Glutamatergic neuron (in vitro differentiated cells): ENCODE data around the gene KLHL4. TPM values are rescaled to one million over a fixed set of nuclear protein-coding genes. Genes with fewer than 3 reads are reported as not detected.

ENCODE experiments used
- DNase-seq: peaks from one replicate; pipeline ENCODE4 v3.0.0; 2022
- H3K27ac Mint-ChIP-seq: one replicate; pipeline ENCODE4 v1.8.0; 2020; ENCODE audit warnings: mild to moderate bottlenecking, mixed read lengths, inconsistent platforms; ENCODE audit not compliant: unreplicated experiment
- H3K27me3 Mint-ChIP-seq: one replicate; pipeline ENCODE4 v1.8.0; 2020; ENCODE audit warnings: mild to moderate bottlenecking, moderate library complexity, mixed read lengths, inconsistent platforms; ENCODE audit not compliant: unreplicated experiment
- H3K36me3 Mint-ChIP-seq: one replicate; pipeline ENCODE4 v1.8.0; 2020; ENCODE audit warnings: mild to moderate bottlenecking, mixed read lengths, inconsistent platforms; ENCODE audit not compliant: unreplicated experiment
- H3K4me1 Mint-ChIP-seq: one replicate; pipeline ENCODE4 v1.8.0; 2020; ENCODE audit warnings: mild to moderate bottlenecking, low read depth, mixed read lengths, inconsistent platforms; ENCODE audit not compliant: unreplicated experiment
- H3K4me3 Mint-ChIP-seq: one replicate; pipeline ENCODE4 v1.8.0; 2020; ENCODE audit warnings: mild to moderate bottlenecking, mixed read lengths, inconsistent platforms; ENCODE audit not compliant: unreplicated experiment
- H3K9me3 Mint-ChIP-seq: one replicate; pipeline ENCODE4 v1.8.0; 2020; ENCODE audit warnings: mild to moderate bottlenecking, moderate library complexity, mixed read lengths, inconsistent platforms; ENCODE audit not compliant: unreplicated experiment
- CTCF ChIP-seq: fragments of 200-600 bp; sonication (generic); IDR thresholded peaks from one replicate; pipeline ENCODE4 v1.5.0; 2021; ENCODE audit not compliant: partially characterized antibody, unreplicated experiment
- total RNA-seq: library from RNA; stranded (reverse); fragmentation: NEBNext Ultra II Directional; extraction: Animal tissue kit (Norgen Biotek cat#: 25700); gene quantifications from one replicate; pipeline ENCODE4 v1.2.1, GENCODE V29; 2021; ENCODE audit not compliant: unreplicated experiment

Gene KLHL4
- total RNA-seq, 1 donor from 2014 or later: 39.9 TPM

- DNase-seq: no peak
- H3K9me3 Mint-ChIP-seq: no peaks in the 10 kb centered on the region
- H3K36me3 Mint-ChIP-seq: no peaks in the 10 kb centered on the region
- peaks cover 6% of the 10 kb centered on the region for H3K4me1 Mint-ChIP-seq
- peaks cover 2% of the 10 kb centered on the region for H3K27me3 Mint-ChIP-seq
- H3K27ac Mint-ChIP-seq: no peak overlapping the region
- no peak overlapping the region for H3K4me3 Mint-ChIP-seq
- TF ChIP-seq CTCF: no peak
These were observed 64.9 kb downstream of the KLHL4 start for GRCh38 chrX:87582453-87582852.

DNA sequence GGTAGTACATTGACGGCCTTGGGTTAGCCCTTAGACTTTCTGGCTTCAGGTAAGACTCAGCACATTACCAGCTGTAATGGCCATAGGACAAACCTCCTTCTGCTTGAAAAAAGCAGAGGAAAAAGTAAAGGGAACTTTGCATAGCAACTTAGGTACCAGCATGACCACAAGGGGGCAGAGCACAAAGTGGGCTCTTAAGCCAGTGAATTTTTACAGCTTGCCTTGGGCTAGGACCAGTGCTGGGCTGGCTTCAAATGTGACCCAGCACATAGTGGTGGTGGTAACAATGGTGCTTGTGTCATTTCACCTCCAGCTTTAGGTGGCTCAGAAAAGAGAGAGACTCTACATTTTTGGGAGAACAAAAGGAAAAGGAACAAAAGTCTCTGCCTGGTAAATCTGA lies 66.1 kb downstream of the KLHL4 start:
- no peak overlapping the region for H3K4me3 Mint-ChIP-seq
- TF ChIP-seq CTCF: peak; percentile 58
- no peaks in the 10 kb centered on the region for H3K36me3 Mint-ChIP-seq
- H3K4me1 Mint-ChIP-seq: peaks cover 3% of the 10 kb centered on the region
- peaks cover 4% of the 10 kb centered on the region for H3K27me3 Mint-ChIP-seq
- H3K27ac Mint-ChIP-seq: no peak overlapping the region
- DNase-seq: peak; percentile 15
- no peaks in the 10 kb centered on the region for H3K9me3 Mint-ChIP-seq

- no peaks in the 10 kb centered on the region for H3K9me3 Mint-ChIP-seq
- DNase-seq: no peak
- H3K4me3 Mint-ChIP-seq: no peak overlapping the region
- no peak for TF ChIP-seq CTCF
- peaks cover 4% of the 10 kb centered on the region for H3K4me1 Mint-ChIP-seq
- no peaks in the 10 kb centered on the region for H3K27me3 Mint-ChIP-seq
- H3K27ac Mint-ChIP-seq: no peak overlapping the region
- no peaks in the 10 kb centered on the region for H3K36me3 Mint-ChIP-seq
These were observed 98.8 kb downstream of the KLHL4 start for GRCh38 chrX:87616371-87616770.

DNA sequence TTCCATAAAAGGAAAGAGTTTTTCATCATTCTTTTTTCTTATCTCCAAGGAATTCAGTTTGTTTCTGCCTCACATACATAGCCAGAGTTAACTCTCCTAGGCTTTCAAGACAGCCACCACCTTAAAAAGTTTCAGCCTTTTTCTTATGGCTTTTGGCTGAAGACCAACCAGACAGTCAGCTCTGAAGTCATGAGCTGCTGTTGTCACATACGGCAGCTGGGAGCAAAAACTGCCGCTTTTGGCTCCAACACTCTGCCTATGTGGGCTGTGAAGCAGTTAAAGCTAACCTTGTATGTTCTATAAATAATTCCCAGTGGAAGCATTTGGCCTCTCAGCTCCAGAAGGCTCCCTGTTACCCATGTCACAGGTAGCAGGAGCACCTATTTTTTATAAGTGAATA lies 104.1 kb downstream of the KLHL4 start:
- H3K4me1 Mint-ChIP-seq: peaks cover 13% of the 10 kb centered on the region
- peaks cover 1% of the 10 kb centered on the region for H3K27me3 Mint-ChIP-seq
- DNase-seq: peak; percentile 12
- no peak overlapping the region for H3K4me3 Mint-ChIP-seq
- H3K27ac Mint-ChIP-seq: peak overlapping the region; percentile 22
- no peaks in the 10 kb centered on the region for H3K9me3 Mint-ChIP-seq
- TF ChIP-seq CTCF: no peak
- no peaks in the 10 kb centered on the region for H3K36me3 Mint-ChIP-seq

GRCh38 chrX:87626996-87627395 lies 109.4 kb downstream of the KLHL4 start:
- no peak for TF ChIP-seq CTCF
- H3K27ac Mint-ChIP-seq: peak overlapping the region; percentile 24
- no peak overlapping the region for H3K4me3 Mint-ChIP-seq
- peaks cover 14% of the 10 kb centered on the region for H3K4me1 Mint-ChIP-seq
- peaks cover 5% of the 10 kb centered on the region for H3K27me3 Mint-ChIP-seq
- no peak for DNase-seq
- H3K9me3 Mint-ChIP-seq: peaks cover 4% of the 10 kb centered on the region
- no peaks in the 10 kb centered on the region for H3K36me3 Mint-ChIP-seq
